AG09309 (cell line): ENCODE measurements around the gene ZMIZ1.

Experiments
- DNase-seq: peaks from one replicate; pipeline ENCODE4 v3.0.0-alpha.2; 2010; ENCODE audit warnings: low read depth
- H3K4me3 ChIP-seq: 2 replicates; pipeline ENCODE4 v1.5.1; 2011; ENCODE audit warnings: mild to moderate bottlenecking, low read depth, low read length, moderate library complexity; ENCODE audit not compliant: control insufficient read depth
- TF ChIP-seq, protein P1 (sequence below): IDR thresholded peaks from 2 replicates; pipeline ENCODE4 v1.5.1; 2011; ENCODE audit warnings: mild to moderate bottlenecking, low read depth, low read length, inconsistent platforms; ENCODE audit not compliant: insufficient read depth, control insufficient read depth; ENCODE audit errors: missing control alignments

Gene ZMIZ1

DNA sequence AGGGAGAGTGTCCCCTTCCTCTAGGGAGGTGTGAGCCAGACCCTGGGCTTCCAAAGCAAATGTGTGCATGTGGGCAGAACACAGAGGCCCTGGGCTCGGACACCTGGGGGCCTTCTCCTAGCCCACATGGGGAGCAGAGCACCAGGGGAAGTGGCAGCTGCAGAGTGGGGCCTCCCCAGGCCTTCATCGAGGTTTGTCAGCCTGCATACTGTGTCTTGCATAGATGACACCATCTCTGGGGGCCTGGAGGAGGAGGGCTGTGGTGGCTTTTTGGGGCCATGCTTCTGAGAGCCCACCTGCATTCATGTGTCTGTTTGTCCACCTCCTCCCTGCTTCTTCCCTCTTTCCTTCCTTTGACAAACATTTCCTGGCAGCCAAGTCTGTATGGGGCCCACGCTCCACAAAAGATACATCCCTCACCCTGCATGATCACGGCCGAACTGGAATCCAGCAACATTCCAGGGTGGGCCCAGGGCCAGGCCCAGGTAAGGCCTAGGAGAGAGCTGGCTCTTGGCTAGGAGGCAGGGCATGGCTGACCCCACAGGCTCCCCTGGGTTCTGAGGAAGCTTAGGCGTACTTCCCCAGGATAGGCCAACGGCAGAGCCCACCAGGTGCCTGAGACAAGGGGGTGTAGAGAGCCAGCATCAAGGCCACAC is 79.2 kb downstream of the ZMIZ1 start:
- H3K4me3 ChIP-seq: no peak overlapping the region
- no peak for DNase-seq
- TF ChIP-seq, protein P1, sequence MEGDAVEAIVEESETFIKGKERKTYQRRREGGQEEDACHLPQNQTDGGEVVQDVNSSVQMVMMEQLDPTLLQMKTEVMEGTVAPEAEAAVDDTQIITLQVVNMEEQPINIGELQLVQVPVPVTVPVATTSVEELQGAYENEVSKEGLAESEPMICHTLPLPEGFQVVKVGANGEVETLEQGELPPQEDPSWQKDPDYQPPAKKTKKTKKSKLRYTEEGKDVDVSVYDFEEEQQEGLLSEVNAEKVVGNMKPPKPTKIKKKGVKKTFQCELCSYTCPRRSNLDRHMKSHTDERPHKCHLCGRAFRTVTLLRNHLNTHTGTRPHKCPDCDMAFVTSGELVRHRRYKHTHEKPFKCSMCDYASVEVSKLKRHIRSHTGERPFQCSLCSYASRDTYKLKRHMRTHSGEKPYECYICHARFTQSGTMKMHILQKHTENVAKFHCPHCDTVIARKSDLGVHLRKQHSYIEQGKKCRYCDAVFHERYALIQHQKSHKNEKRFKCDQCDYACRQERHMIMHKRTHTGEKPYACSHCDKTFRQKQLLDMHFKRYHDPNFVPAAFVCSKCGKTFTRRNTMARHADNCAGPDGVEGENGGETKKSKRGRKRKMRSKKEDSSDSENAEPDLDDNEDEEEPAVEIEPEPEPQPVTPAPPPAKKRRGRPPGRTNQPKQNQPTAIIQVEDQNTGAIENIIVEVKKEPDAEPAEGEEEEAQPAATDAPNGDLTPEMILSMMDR: no peak

GRCh38 chr10:79148452-79149344 is 79.9 kb downstream of the ZMIZ1 start:
- TF ChIP-seq, protein P1: no peak
- no peak overlapping the region for H3K4me3 ChIP-seq
- no peak for DNase-seq

- DNase-seq: no peak
- TF ChIP-seq, protein P1: no peak
- no peak overlapping the region for H3K4me3 ChIP-seq
Observed at GRCh38 chr10:79149345-79149661, 80.5 kb downstream of the ZMIZ1 start.

- H3K4me3 ChIP-seq: no peak overlapping the region
- no peak for DNase-seq
- TF ChIP-seq, protein P1: no peak
Observed at GRCh38 chr10:79149662-79150443, 81.1 kb downstream of the ZMIZ1 start.

- DNase-seq: no peak
- no peak overlapping the region for H3K4me3 ChIP-seq
- TF ChIP-seq, protein P1: no peak
Observed at GRCh38 chr10:79150444-79150754, 81.6 kb downstream of the ZMIZ1 start.

GRCh38 chr10:79152423-79152817 is 83.7 kb downstream of the ZMIZ1 start:
- DNase-seq: no peak
- no peak overlapping the region for H3K4me3 ChIP-seq
- TF ChIP-seq, protein P1: no peak
